LNCAP (cell line): ENCODE data around the gene SLC7A5.

Experiments used
- CTCF ChIP-seq: fragments of 450-650 bp; IDR thresholded peaks from 2 replicates; pipeline ENCODE4 v1.5.1; 2017; ENCODE audit warnings: mild to moderate bottlenecking

Gene SLC7A5

DNA sequence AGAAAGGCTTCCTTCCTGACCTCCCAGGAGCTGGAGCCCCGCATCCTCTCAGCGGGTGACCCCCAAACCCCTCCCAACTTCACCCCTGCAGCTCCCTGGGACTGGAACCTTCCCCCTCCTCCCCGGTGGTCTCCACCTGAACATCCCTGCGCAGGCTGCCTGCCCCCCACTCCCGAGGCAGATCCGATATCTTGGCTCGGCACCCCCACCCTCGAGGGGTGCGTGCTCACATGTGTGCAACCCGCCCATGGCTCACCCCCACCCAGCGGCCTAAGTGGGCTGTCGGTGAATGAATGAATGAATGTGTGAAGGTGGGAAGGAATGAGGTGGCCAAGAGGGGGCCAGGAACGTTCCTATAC is 39.7 kb downstream of the SLC7A5 start:
- TF ChIP-seq CTCF, result no peak

DNA sequence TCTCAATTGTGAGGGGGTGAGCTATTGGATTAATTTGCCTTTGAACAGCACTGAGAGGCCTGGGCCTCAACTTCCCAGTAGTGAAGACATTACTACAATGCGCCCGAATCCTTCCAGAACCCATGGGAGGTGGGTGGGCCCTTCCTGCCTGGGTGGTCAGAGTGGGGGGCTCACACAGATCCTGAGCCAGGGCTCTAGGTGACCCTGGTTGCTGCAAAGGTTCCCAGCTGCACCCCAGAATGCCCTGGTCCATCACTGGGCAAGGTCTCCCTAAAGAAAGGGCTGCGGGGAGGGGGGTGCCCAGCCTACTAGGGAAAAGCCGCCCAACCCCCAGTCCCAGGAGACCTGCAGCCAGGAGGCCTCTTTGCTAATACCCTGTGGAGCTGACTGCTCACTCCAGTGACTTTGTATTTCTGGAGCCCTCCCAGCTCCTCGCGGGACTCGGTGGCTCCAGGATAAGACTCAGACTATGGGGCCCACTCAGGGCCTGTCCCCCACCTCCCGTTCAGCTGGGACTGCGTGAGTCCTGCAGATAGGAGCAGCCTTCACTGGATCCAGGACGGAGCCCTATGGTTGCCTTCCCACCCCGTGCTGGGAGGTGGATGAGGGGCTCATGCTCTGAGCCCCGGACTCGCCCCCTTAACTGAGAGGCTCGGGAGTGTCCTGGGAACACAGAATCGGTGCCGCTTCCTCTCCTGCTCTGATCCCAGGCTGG is 40.2 kb downstream of the SLC7A5 start:
- TF ChIP-seq CTCF, result no peak

- TF ChIP-seq CTCF, result no peak
Observed at GRCh38 chr16:87828071-87828906, 41.0 kb downstream of the SLC7A5 start.

GRCh38 chr16:87826798-87827587 is 42.3 kb downstream of the SLC7A5 start:
- no peak for TF ChIP-seq CTCF

GRCh38 chr16:87824991-87825841 is 44.1 kb downstream of the SLC7A5 start:
- no peak for TF ChIP-seq CTCF

GRCh38 chr16:87824016-87824990 is 45.0 kb downstream of the SLC7A5 start:
- TF ChIP-seq CTCF, result no peak
